ENCODE measurements around the gene NSUN2.
"Not testable (repeated sequence)": the region's sequence is repeated elsewhere in the genome, so short reads cannot be mapped to it uniquely, and the experiment has no call there.

NSUN2 gene

DNA sequence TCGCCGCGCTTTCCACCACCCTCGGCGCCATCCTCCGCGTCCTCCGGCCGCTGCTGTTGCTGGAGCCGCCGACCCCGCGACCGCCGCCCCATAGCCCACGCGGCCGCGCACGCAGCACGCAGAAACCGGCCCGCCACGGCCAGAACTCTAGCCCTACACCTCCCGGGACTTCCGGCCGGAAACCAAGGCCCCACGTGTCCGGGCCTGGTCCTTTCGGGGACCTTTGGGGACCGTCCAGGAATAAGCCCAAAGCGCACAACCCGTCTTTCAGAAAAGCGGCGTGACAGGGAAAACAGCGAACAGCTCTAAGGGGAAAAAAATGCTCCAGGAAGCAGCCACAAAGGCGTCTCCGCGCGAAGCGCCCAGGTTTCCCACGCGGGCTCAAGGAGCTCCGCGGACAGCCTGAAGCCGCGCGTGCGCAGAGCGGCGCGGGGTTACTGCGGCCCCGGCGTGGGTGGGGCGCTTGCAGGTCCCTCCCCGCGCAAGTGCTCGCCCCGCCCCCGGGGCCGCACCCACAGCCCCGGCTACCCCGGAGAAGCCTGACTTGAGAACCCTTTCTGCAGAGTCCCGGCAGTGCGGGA is at the start of gene NSUN2, which contains the start of gene SRD5A1:
NSUN2 (minus strand) TSS at position 157 of the 581 bp plus-strand sequence; CDS start at position 92, 65 bp downstream.
SRD5A1 (plus strand) TSS at position 553 of the 581 bp plus-strand sequence. CDS start 137 bp downstream, outside the sequence.
- peak; percentile 66 for DNase-seq

DNA sequence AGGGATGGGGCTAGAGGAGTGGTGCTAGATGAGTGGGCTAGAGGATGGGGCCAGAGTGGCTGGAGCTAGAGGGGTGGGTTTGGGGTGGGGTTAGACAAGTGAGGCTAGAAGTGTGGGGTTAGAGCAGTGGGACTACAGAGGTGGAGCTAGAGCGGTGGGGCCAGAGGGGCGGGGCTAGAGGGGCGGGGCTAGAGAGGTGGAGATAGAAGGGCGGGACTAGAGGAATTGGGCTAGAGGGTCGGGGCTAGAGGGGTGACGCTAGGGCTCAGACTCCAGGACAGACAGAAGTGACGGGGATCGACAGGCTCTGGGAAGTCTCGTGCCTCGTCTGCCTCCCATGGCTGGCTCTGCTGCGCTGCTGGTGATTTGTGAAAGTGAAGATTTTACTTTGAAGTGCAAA is 49.4 kb upstream of the NSUN2 start:
- DNase-seq: no peak

DNA sequence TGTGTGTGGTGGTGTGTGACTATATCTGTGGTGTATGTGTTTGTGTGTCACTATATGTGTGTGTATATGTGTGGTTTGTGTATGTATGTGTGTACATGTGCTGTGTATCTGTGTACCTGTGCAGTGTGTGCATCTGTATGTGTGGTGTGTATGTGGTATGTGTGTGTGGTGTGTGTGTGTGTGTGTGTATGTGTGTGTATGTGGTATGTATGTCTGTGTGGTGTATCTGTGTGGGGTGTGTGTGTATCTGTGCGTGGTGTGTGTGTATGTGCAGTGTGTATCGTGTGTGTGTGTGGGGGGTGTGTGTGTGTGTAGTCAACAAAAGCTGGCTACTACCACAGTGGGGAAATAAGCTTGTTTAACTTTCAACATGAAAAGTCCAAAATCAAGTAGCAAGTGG is 48.8 kb upstream of the NSUN2 start:
- no peak for DNase-seq

DNA sequence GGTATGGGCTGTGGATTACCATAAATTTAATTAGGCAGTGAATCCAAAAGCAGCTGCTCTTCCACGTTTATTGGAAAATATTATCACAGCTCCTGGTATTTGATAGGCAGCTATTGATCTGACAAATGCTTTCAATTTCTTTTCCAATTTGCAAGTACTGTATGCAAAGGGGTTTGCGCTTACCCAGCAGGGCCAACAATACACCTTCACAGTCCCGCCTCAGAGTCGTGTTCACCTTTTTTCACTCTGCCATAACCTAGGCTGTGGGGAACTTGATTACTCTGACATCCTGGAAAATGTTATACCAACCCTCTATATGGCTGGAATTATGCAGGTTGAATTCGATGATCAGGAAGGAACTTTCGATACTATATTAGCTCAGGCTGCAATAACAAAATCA is 48.1 kb upstream of the NSUN2 start:
- no peak for DNase-seq

DNA sequence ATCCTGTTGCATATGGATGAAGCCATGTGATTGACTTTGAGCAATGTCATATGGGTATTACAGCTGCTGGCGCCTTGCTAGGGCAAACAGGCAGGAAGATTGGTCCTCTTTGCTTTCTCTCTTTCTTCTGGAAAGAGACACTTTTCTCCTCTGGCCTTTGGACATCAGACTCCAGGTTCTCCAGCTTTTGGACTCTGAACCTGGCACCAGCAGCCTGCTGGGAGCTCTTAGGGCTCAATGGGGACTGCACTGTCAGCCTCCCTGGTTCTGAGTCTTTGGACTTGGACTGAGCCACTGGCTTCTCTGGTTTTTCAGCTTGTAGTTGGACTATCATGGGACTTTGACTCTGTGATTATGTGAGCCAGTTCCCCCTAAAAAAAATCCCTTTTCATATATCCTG is 45.5 kb upstream of the NSUN2 start:
- DNase-seq: no peak

DNA sequence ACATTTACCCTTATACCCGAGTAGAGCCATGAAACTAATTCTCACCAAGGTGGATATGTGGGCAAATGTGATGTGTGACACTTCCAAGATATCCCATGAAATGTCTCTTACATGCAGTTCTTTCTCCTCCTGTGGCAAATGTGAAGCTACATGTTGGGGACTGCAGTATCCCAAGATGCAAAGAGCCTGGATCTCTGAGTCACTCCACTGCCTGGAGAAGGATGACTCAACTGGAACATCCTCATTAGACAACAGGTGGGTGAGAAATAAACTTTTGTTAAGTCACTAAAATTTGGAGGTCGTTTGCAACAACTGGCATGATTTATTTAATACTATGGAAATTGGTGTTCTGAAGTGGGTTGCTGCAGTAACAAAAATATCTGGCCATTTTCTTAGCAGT is 43.9 kb upstream of the NSUN2 start:
- DNase-seq: no peak

DNA sequence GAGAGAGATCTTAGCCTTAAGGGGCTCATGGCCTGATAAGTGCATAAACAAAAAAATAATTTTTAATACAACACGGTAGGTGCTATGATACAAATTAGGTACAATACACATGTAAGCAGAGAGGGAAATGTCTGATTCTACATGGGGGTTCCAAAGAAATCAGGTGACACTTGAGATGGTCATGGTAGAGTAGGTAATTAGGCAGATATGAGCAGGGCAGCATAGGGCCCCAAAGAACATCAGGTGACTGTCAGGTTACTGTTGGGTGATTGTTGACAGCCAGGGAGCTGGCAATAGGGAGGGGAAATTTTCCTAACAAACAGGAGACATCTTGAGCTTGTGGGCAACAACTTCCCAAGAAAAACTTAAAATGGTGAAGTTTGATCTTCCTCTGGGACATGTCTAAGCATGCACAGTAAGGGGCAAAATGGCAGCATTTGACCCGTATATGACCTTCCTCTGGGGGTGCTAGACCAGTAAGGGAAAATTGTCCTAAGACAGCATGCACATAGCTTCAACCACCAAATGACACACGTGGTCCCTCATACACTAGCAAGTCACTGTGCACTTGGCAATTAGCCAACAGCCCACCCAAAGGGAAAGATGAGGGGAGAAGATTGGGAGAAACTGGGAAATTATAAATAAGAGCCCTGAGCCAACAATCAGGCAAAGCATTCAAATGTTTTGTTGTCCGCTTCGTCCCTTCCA is 43.1 kb upstream of the NSUN2 start:
- DNase-seq: no peak

- DNase-seq: no peak
Measured at GRCh38 chr5:6674886-6675285, 42.0 kb upstream of the NSUN2 start.

GRCh38 chr5:6674421-6674820 is 41.6 kb upstream of the NSUN2 start:
- DNase-seq: no peak

- DNase-seq: no peak
Measured at GRCh38 chr5:6673963-6674362, 41.1 kb upstream of the NSUN2 start.

DNA sequence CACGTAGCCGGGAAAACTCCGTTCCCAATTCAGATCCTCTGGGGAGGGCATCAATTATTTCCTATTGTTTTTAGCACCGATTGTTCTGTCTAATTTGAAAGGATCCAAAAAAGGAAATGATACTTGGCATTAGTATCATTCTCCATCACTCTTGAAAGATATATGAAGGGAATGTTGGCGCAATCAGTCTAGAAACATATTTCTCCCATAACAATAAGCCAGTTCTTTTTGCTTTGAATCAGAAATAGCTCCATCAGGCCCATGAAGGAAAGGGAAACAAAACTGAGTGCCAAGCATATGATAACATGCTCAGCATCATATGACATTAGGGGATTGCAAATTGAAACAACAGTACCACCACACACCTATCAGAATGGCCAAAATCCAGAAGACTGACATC is 40.2 kb upstream of the NSUN2 start:
- no peak for DNase-seq

- not testable (repeated sequence) for DNase-seq
Measured at GRCh38 chr5:6668717-6669116, 35.9 kb upstream of the NSUN2 start.

GRCh38 chr5:6667648-6668047 is 34.8 kb upstream of the NSUN2 start:
- DNase-seq: no peak

- no peak for DNase-seq
Measured at GRCh38 chr5:6666762-6667161, 33.9 kb upstream of the NSUN2 start.

DNA sequence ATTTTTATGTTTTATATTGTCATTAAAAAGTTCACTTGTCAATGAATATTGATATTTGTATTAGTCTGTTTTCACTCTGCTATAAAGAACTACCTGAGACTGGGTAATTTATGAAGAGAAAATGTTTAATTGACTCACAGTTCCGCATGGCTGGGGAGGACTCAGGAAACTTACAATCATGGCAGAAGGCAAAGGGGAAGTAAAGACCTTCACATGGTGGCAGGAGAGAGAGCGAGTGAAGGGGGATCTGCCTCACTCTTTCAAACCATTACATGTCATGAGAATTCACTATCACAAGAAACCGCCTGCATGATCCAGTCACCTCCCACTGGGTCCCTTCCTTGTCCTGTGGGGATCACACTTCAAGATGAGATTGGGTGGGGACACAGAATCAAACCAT is 27.8 kb upstream of the NSUN2 start:
- DNase-seq: no peak

DNA sequence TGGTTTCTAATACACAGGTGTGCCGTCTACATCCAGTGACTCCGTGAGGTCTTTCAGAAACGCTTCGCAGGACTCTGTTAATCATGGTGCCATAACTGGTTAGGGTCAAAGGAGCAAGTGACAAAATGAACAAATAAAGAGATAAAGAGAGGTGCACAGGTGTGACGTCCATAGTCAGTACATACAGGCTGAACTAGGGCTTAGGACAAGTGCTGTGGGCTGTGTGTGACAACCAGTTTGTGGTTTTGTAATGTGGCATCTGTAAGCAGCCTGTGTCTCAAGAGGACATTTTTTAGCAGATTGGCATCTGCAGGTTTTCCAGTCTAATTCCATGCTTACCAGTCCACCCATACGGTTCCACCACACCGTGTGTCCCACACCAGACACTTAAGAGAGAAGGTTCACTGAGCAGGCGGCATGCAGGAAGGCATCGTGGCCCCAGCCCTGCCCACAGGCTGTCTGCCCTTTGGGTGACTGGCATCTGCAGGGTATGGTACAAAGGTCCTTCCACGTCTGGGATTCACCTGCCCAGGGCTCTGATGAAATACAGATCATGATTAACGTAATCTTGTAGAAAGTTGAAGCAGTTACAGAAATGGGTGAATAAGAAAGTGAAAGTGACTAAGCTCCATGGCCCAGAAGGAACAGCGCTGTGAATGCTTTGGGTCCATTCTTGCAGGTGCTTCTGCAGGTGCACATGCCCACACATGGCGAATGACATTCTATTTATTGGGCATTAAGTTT is 27.3 kb upstream of the NSUN2 start:
- DNase-seq: no peak

DNA sequence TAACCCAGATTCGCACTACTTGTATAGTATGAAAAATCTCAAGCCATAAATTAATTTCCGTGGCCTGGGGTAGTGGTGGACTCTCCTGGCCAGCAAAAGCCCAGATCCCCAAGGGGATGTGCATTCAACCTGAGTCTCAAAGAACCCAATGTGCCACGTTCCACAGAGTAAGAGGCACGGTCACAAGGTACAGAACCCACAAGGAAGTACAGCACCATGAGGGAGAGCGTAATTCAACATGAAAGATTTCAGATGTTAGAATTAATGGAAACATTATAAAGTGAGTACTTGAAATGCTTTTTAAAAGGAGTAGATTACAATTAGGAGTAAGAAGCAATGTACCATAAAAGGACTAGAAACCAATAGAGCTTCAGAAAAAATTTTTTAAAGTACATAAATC is 23.8 kb upstream of the NSUN2 start:
- no peak for DNase-seq

DNA sequence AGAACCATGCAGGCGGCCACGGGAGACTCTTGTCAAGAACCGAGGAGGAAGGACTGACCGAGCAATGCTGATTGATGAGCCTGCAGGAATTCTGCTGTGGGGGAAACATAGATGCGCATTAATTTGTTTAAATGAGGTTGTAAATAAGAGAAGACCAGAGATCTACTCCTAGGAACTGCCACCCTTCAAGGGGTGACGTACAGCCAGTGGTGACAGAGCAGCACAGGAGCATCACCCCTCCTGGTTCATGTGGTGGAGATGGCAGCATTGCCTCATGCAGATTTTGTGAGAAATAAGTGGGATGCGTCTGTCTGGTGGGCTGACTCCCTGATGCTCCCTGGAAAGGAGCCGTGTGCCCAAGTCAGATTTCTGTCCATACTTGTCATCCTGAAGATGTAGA is 22.6 kb upstream of the NSUN2 start:
- DNase-seq: no peak

DNA sequence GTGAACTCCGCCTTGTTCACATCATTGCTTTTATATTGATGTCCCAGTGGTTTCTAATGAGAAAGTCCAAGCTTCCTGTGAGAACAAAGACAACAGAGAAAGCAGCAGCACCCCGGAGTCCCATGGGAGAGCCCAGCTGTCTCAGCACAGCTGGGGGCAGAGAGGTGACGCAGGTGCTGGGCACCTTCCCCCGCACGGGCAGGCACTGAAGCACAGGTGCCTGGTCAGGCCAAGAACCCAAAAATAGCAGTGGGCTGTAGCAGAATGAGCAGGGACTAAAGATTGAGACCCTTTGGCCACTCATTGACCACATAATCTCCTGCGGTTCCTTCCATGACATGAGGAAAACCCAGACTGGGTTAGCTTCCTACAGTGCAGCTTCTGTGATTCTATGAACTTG is 19.2 kb upstream of the NSUN2 start:
- no peak for DNase-seq

DNA sequence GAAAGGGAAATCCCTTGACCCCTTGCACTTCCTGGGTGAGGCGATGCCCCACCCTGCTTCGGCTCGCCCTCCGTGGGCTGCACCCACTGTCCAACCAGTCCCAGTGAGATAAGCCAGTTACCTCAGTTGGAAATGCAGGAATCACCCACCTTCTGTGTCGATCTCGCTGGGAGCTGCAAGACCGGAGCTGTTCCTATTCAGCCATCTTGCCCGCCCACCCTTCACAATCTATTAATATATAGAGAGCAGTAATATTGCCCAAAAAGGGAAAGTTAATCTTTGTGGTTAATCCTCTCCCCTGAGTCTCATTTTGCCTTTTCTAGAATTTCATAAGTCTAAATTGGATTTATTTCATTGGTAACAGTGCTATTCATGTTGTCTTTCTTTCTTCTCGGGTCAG is 16.8 kb upstream of the NSUN2 start:
- DNase-seq: no peak

DNA sequence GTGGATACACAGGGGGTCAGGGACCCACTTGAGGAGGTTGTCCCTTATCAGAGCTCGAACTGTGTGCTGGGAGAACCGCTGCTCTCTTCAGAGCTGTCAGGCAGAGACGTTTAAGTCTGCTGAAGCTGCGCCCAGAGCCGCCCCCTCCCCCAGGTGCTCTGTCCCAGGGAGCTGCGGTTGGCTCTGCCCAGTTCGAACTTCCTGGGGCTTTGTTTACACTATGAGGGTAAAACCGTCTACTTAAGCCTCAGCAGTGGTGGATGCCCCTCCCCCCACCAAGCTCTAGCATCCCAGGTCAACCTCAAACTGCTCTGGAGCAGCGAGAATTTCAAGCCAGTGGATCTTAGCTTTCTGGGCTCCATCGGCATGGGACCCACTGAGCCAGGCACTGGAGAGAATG is 16.3 kb upstream of the NSUN2 start:
- DNase-seq: no peak

GRCh38 chr5:6645571-6646362 is 12.9 kb upstream of the NSUN2 start:
- not testable (repeated sequence) for DNase-seq

DNA sequence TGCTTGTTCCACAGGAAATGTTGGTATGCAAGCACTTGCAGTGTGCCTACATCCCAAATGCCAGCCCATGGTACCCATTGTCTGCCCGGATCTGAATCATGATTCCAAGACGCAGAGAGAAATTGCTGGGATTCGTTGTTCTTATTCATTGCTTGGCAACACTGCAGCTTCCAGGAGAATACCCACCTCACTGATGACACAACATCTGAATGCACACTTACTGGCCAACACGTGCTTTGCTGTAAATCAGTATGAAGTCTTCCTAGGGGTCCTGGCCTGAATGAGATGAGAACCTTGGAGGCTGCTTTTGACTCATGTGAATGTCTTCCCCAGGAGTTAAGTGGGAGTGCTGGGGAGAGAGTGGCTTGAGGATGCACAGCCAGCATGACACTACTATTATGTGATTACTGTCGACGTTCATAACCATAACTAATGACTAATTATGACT is 12.0 kb upstream of the NSUN2 start:
- no peak for DNase-seq
